SK-N-SH (cell line): ENCODE measurements around the gene DSG1. TPM values are rescaled to one million over a fixed set of nuclear protein-coding genes. Genes with fewer than 3 reads are reported as not detected.

Experiments used
- CTCF ChIA-PET: fragments of 300-600, 350-600 bp; formaldehyde crosslinking; extraction: SDS; loops from one replicate; lab custom pipeline; 2021; lab: Yijun Ruan, JAX
- POLR2A ChIA-PET: fragments of 350-600 bp; sonication (Branson Sonifier 250); formaldehyde crosslinking; extraction: SDS; loops from one replicate; lab custom pipeline; 2020; ENCODE audit warnings: antibody characterized with exemption, inconsistent platforms; lab: Yijun Ruan, JAX
- DNase-seq: peaks from one replicate; pipeline ENCODE4 v3.0.0; 2012
- H2AFZ ChIP-seq: fragments of 200-600 bp; sonication (generic); 2 replicates; pipeline ENCODE4 v1.8.1; 2016; ENCODE audit warnings: antibody characterized with exemption, mild to moderate bottlenecking, low read depth
- H3F3A ChIP-seq: fragments of 200-600 bp; sonication (generic); replicated peaks from 2 replicates; pipeline ENCODE3; 2016; ENCODE audit warnings: antibody characterized with exemption, mild to moderate bottlenecking; ENCODE audit not compliant: insufficient read depth
- H3K27ac ChIP-seq, 2 experiments: fragments of 200-500 bp in 1 of 2; fragments of 200-600 bp in 1 of 2; sonication (Bioruptor generic) in 1 of 2; sonication (generic), shearing (Covaris generic) in 1 of 2; 2 replicates each; pipeline versions ENCODE4 v1.5.1 to v1.6.1; 2014 to 2016; ENCODE audit warnings: low read depth in 2 of 2, inconsistent platforms in 1 of 2, low read length in 1 of 2, mild to moderate bottlenecking in 1 of 2, mixed read lengths in 1 of 2
- H3K27me3 ChIP-seq: fragments of 200-600 bp; sonication (generic), shearing (Covaris generic); 2 replicates; pipeline ENCODE4 v1.6.1; 2016; ENCODE audit warnings: mixed run types; ENCODE audit not compliant: insufficient read depth
- H3K36me3 ChIP-seq, 2 experiments: fragments of 200-500 bp in 1 of 2; fragments of 200-600 bp in 1 of 2; sonication (Bioruptor generic) in 1 of 2; sonication (generic) in 1 of 2; replicated peaks in 1 of 2; 2 replicates each; pipeline versions ENCODE3 to v1.5.1; 2014 to 2016; ENCODE audit warnings: low read length in 1 of 2, mild to moderate bottlenecking in 1 of 2; ENCODE audit not compliant: insufficient read depth in 2 of 2, control insufficient read depth in 1 of 2
- H3K4me1 ChIP-seq, 2 experiments: fragments of 200-500 bp in 1 of 2; fragments of 200-600 bp in 1 of 2; sonication (Bioruptor generic) in 1 of 2; sonication (generic), shearing (Covaris generic) in 1 of 2; 2 replicates each; pipeline versions ENCODE4 v1.5.1 to v1.6.1; 2014 to 2016; ENCODE audit warnings: low read depth in 1 of 2, low read length in 1 of 2, mixed run types in 1 of 2; ENCODE audit not compliant: insufficient read depth in 2 of 2, control insufficient read depth in 1 of 2
- H3K4me2 ChIP-seq: fragments of 200-600 bp; sonication (generic), shearing (Covaris generic); 2 replicates; pipeline ENCODE4 v1.6.1; 2017; ENCODE audit warnings: mixed run types
- H3K4me3 ChIP-seq, 2 experiments: fragments of 200-500 bp in 1 of 2; fragments of 200-600 bp in 1 of 2; sonication (Bioruptor generic) in 1 of 2; sonication (generic), shearing (Covaris generic) in 1 of 2; 2 replicates each; pipeline versions ENCODE4 v1.5.1 to v1.8.1; 2014 to 2016; ENCODE audit warnings: low read depth in 2 of 2, inconsistent platforms in 1 of 2, low read length in 1 of 2, mild to moderate bottlenecking in 1 of 2, mixed read lengths in 1 of 2, moderate library complexity in 1 of 2
- H3K79me2 ChIP-seq: fragments of 200-600 bp; sonication (generic); 2 replicates; pipeline ENCODE4 v1.8.1; 2017; ENCODE audit warnings: mild to moderate bottlenecking; ENCODE audit not compliant: insufficient read depth
- H3K9ac ChIP-seq: fragments of 200-600 bp; sonication (generic); 2 replicates; pipeline ENCODE4 v1.6.1; 2017; ENCODE audit warnings: mixed run types
- H3K9me2 ChIP-seq: fragments of 200-600 bp; sonication (generic); 2 replicates; pipeline ENCODE4 v1.6.1; 2017; ENCODE audit warnings: mixed run types
- H3K9me3 ChIP-seq: fragments of 200-600 bp; sonication (generic); 2 replicates; pipeline ENCODE4 v1.6.1; 2017; ENCODE audit warnings: mixed run types, mild to moderate bottlenecking, moderate library complexity
- H4K20me1 ChIP-seq: fragments of 200-600 bp; sonication (generic); 2 replicates; pipeline ENCODE4 v1.6.1; 2017; ENCODE audit warnings: mild to moderate bottlenecking, mixed run types; ENCODE audit not compliant: insufficient read depth
- CHD2 ChIP-seq: fragments of 150-350 bp; IDR thresholded peaks from 2 replicates; pipeline ENCODE4 v1.6.1; 2018; ENCODE audit warnings: low read length; ENCODE audit not compliant: partially characterized antibody
- ELF1 ChIP-seq: IDR thresholded peaks from 2 replicates; pipeline ENCODE4 v1.4.0; 2012
- EZH2phosphoT487 ChIP-seq: fragments of 200-600 bp; sonication (generic); IDR thresholded peaks from 2 replicates; pipeline ENCODE4 v1.6.1; 2017; ENCODE audit warnings: low read depth, mixed run types, mild to moderate bottlenecking, antibody characterized with exemption, moderate library complexity, borderline replicate concordance
- FOSL2 ChIP-seq: IDR thresholded peaks from 2 replicates; pipeline ENCODE4 v1.4.0; 2012; ENCODE audit warnings: low read depth, mild to moderate bottlenecking, moderate library complexity, borderline replicate concordance
- IRF3 ChIP-seq: fragments of 150-350 bp; IDR thresholded peaks from 2 replicates; pipeline ENCODE4 v1.6.1; 2016; ENCODE audit warnings: mild to moderate bottlenecking, low read depth, low read length
- MAX ChIP-seq: IDR thresholded peaks from 2 replicates; pipeline ENCODE4 v1.4.0; 2012; ENCODE audit warnings: low read depth
- MXI1 ChIP-seq: IDR thresholded peaks from 2 replicates; pipeline ENCODE4 v1.6.1; 2012; ENCODE audit warnings: mild to moderate bottlenecking, low read depth, low read length, improper control_type of control experiment
- NFIC ChIP-seq: IDR thresholded peaks from 2 replicates; pipeline ENCODE4 v1.4.0; 2012; ENCODE audit warnings: borderline replicate concordance
- NRF1 ChIP-seq: IDR thresholded peaks from 2 replicates; pipeline ENCODE4 v1.6.1; 2012; ENCODE audit warnings: low read depth, mild to moderate bottlenecking, low read length
- RCOR1 ChIP-seq: fragments of 150-350 bp; IDR thresholded peaks from 2 replicates; pipeline ENCODE4 v1.6.1; 2017; ENCODE audit warnings: antibody characterized with exemption, low read length
- SIN3A ChIP-seq: IDR thresholded peaks from 2 replicates; pipeline ENCODE4 v1.6.1; 2012; ENCODE audit warnings: low read depth, mild to moderate bottlenecking, low read length, moderate library complexity, borderline replicate concordance
- TCF12 ChIP-seq: IDR thresholded peaks from 2 replicates; pipeline ENCODE4 v1.4.0; 2012
- WGBS: methylation state at CpG from one replicate; pipeline ENCODE4 v1.1.6; 2017; ENCODE audit warnings: low lambda C conversion rate; 5-methylcytosine and 5-hydroxymethylcytosine counted together
- polyA plus RNA-seq, 3 experiments: library from polyadenylated mRNA; depleted of rRNA; stranded (reverse); fragments of >200 nt; gene quantifications; 2 replicates each; pipeline ENCODE4 v1.2.3, GENCODE V29; 2012
- TF ChIP-seq, protein P1 (sequence below): IDR thresholded peaks from 2 replicates; pipeline ENCODE4; 2012

Gene DSG1
- polyA plus RNA-seq, 1 of the 3 experiments (the other 2 are of a cell fraction), result not detected

GRCh38 chr18:31270578-31270977 is 47.4 kb upstream of the DSG1 start:
- H2AFZ ChIP-seq, result 0 out of 2 replicates have a peak overlapping the region, but pooled peaks have one; percentile 6
- H3K27me3 ChIP-seq, result no peaks in the 10 kb centered on the region
- H4K20me1 ChIP-seq, result no peaks in the 10 kb centered on the region
- POLR2A ChIA-PET, result no interaction called here
- CTCF ChIA-PET, result no interaction called here
- no peaks in the 10 kb centered on the region for H3F3A ChIP-seq
- no peak for DNase-seq
- H3K27ac ChIP-seq, result no peak overlapping the region
- H3K9me2 ChIP-seq, result no peaks in the 10 kb centered on the region
- no peak overlapping the region for H3K9ac ChIP-seq
- H3K4me2 ChIP-seq, result no peak overlapping the region
- no peaks in the 10 kb centered on the region for H3K79me2 ChIP-seq
- H3K36me3 ChIP-seq, result no peaks in the 10 kb centered on the region
- H3K9me3 ChIP-seq, result no peaks in the 10 kb centered on the region
- H3K4me3 ChIP-seq, result no peak overlapping the region
- H3K4me1 ChIP-seq, result no peaks in the 10 kb centered on the region
- TF ChIP-seq EZH2phosphoT487, result no peak
- TF ChIP-seq IRF3, result no peak
- TF ChIP-seq FOSL2, result no peak
- no peak for TF ChIP-seq NRF1
- no peak for TF ChIP-seq RCOR1
- TF ChIP-seq TCF12, result no peak
- TF ChIP-seq CHD2, result no peak
- no peak for TF ChIP-seq MAX
- TF ChIP-seq, protein P1, sequence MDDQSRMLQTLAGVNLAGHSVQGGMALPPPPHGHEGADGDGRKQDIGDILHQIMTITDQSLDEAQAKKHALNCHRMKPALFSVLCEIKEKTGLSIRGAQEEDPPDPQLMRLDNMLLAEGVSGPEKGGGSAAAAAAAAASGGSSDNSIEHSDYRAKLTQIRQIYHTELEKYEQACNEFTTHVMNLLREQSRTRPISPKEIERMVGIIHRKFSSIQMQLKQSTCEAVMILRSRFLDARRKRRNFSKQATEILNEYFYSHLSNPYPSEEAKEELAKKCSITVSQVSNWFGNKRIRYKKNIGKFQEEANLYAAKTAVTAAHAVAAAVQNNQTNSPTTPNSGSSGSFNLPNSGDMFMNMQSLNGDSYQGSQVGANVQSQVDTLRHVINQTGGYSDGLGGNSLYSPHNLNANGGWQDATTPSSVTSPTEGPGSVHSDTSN, result no peak
- WGBS, result 10% methylated on average over 4 of the region's 4 CpGs

GRCh38 chr18:31273812-31274527 is 44.0 kb upstream of the DSG1 start:
- Histone ChIP-seq H3K27ac (no peak overlapping the region), H3K27me3 (no peaks in the 10 kb centered on the region; the same call in 1 of the 2 replicates), H3F3A (no peaks in the 10 kb centered on the region), H3K79me2 (no peaks in the 10 kb centered on the region), H4K20me1 (no peaks in the 10 kb centered on the region), H2AFZ (no peak overlapping the region), H3K9me2 (no peaks in the 10 kb centered on the region), H3K9me3 (no peaks in the 10 kb centered on the region), H3K36me3 (no peaks in the 10 kb centered on the region), H3K4me1 (no peaks in the 10 kb centered on the region), H3K4me2 (no peak overlapping the region), H3K4me3 (no peak overlapping the region), H3K9ac (no peak overlapping the region)
- ChIA-PET CTCF (no interaction called here), POLR2A (no interaction called here)
- DNase-seq, result no peak
- WGBS, result 5% methylated on average over 5 of the region's 5 CpGs
- TF ChIP-seq SIN3A (no peak), MXI1 (no peak), ELF1 (no peak), NFIC (no peak), EZH2phosphoT487 (no peak)
- TF ChIP-seq, protein P1, result no peak
